Superior temporal gyrus (tissue), 1 donor: Measurements from ENCODE around the gene SPEF2.
"Not testable (repeated sequence)": the region's sequence is repeated elsewhere in the genome, so short reads cannot be mapped to it uniquely, and the experiment has no call there.

Source experiments
- DNase-seq: peaks from one replicate; pipeline ENCODE4 v3.0.0-alpha.2; 2016; ENCODE audit errors: extremely low spot score

Gene SPEF2

GRCh38 chr5:35659556-35659955 lies 41.9 kb downstream of the SPEF2 start:
- peak; percentile 55 for DNase-seq

GRCh38 chr5:35660451-35660850 lies 42.8 kb downstream of the SPEF2 start:
- no peak for DNase-seq

- DNase-seq: no peak
These were observed 46.9 kb downstream of the SPEF2 start for GRCh38 chr5:35664584-35664983.

DNA sequence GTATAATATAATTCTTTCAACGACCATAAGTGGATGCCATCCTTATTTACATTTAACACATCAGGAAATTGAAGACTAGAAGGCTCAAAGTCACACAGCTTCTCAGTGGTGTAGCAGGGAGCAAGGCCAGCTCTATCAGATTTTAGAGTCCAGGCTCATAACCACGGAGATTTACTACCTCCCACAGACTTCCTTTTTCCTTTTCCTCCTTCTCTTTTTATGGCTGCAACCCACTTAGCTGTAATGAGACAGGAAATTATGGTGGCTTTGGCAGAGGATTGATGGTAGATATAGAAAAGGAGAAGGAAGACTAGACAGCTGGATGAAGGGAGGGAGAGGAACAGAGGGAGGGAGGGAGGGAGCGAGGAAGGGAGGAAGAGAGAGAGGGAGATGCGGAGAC lies 47.4 kb downstream of the SPEF2 start:
- no peak for DNase-seq

DNA sequence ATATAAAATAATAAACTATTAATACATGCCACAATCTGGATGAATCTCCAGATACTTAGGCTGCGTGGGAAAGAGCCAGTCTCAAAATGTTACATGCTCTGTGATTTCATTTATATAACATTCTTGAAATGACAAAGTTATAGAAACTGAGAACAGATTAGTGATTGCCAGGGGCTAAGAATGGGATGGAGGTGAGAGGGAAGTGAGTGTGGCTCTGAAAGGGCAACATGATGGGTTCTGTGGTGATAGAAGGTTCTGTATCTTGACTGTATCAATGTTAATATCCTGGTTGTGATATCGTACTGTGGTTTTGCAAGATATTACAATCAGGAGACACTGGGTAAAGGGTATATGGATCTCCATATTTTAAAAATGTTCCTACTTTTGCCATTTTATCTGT lies 50.7 kb downstream of the SPEF2 start:
- DNase-seq: no peak

DNA sequence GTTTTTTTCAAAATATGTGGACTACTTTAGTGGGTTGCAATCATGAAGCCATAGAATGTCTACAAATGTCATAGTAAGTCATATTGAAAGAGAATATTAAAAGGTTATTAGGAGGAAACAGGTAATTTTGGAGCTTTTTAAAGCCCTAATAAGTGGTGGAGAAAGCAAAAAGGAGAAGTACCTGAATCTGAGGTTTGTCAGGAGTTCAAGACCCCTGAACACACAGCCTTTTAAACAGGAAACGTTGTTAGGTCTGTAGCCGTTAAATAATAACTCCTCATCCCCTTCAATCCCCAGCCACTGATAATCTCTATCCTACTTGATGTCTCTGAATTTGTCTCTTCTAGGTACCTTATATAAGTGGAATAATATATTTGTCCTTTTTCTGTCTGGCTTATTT lies 51.1 kb downstream of the SPEF2 start:
- DNase-seq: no peak

GRCh38 chr5:35671541-35672295 lies 54.1 kb downstream of the SPEF2 start:
- DNase-seq: no peak

DNA sequence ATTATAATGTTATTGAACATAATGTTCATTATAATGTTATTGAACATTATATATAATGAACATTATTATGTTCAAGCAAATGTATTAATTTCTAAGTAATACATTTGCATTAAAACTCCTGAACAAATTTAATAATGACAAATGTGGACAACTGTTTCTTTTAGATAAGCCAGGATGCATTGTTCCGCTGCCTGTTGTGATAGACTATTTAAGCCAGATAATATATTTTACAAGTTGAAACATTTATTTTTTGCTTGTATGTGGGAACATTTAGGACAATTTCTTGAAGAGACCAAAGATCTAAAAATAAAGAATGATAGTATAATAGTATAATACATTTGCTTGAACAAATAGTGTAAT lies 54.6 kb downstream of the SPEF2 start:
- not testable (repeated sequence) for DNase-seq

DNA sequence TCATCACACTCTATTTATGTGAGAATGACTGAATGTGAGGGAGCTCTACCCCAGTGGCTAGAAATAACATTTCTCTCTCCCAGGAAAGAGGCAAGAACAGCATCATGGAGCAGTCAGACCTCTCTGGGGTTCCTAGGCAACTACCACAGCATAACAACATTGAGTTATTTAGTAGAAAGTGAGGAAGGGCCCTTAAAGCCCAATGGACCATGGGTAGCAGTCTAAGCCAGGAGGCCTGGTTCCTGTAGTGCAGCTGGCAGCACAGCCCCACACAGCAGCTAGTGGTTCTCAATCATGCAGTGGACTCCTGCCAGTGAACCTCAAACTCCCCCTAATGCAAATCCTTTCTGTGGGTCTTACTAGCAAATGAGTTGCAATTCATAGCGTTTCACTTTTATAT lies 55.3 kb downstream of the SPEF2 start:
- DNase-seq: no peak

- DNase-seq: no peak
These were observed 56.4 kb downstream of the SPEF2 start for GRCh38 chr5:35674049-35674448.

DNA sequence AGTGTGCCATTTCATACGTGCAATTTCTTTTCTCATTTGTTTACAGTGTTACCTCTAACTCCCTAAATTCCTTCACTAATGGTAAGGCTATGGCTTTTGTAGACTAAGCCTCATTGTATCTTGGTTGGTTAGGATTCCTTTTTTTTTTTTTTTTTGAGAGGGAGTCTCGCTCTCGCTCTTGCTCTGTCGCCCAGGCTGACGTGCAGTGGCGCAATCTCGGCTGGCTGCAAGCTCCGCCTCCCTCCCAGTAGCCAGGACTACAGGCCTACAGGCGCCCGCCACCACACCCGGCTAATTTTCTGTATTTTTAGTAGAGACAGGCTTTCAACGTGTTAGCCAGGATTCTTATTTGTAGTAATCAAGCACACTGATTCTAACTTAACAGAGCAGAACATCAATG lies 57.7 kb downstream of the SPEF2 start:
- DNase-seq: no peak

- no peak for DNase-seq
These were observed 60.2 kb downstream of the SPEF2 start for GRCh38 chr5:35677878-35678277.

GRCh38 chr5:35678661-35679060 lies 61.0 kb downstream of the SPEF2 start:
- DNase-seq: no peak

DNA sequence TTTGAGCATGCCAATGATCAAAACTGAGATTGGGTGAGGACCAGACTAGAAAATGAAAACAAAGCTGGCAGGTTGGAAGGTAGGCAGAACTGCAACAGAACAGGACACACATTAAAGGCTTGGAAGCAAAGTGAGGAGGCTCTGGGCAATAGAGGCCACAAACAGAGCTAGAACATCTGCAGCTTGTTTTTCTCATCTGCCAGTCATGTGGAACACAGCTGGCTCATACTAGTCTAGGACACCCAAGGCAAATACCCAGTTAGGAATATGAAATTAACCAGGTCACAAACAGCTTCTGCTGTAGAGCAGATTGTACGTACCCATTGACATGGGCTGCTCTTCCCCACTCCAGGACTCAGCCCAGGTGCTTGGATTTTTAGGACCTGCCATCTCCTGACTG lies 61.7 kb downstream of the SPEF2 start:
- no peak for DNase-seq

GRCh38 chr5:35681911-35682310 lies 64.2 kb downstream of the SPEF2 start:
- no peak for DNase-seq

- DNase-seq: no peak
These were observed 65.8 kb downstream of the SPEF2 start for GRCh38 chr5:35683466-35683865.

DNA sequence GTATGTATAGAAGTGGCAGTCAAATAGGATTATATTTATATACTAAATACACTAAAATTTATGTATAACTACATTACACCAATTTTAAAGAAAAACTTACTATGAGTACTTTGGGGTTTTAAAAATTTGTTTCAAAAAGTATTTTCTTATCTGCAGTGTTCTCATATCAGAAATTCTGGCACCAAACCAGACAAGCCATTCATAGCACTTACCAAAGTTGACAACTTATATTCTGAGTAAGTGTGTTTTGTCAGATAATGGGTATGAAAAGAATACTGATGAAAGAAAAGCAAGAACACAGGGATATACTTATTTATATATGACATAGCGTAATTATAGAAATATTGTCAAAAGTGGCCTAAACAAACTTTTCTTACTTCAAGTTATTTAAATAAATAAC lies 67.5 kb downstream of the SPEF2 start:
- DNase-seq: no peak

DNA sequence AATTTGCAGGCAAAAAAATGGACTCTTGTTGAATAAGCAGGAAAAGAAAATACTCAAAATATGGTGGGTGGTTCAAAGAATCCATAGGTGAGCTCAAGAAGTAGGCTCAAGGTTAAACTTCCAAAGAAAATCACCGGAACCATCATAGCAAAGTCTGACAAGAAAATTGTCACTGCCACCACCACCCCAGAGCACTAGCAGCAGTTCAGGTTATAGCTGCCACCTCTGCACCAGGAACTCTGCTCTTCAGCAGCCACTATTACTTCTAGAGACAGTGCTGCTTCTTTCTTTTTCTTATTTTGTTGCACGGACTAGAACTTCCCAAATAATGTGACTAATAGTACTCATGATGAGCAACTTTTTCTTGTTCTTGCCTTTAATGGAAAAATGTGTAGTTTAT lies 70.3 kb downstream of the SPEF2 start:
- DNase-seq: no peak

DNA sequence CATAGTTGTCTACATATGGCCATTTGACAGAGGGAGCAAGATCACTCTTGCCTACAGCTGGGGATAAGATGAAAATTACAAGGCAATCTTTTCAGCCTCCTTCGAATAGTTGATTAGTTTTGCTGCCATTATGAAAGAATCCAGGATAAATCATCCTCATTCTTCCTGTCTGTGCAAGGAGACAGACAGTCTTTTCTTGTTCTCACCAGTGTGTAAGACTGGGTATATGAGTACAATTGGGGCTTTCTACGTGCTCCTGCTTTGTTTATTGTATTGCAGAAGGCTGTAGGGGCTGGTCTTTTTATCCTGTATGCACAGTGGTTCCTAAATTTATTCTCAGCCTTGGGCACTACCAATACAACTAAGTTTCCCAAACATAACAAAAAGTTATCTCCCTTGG lies 76.8 kb downstream of the SPEF2 start:
- peak; percentile 64 for DNase-seq

GRCh38 chr5:35698047-35698808 lies 80.6 kb downstream of the SPEF2 start:
- DNase-seq: no peak

DNA sequence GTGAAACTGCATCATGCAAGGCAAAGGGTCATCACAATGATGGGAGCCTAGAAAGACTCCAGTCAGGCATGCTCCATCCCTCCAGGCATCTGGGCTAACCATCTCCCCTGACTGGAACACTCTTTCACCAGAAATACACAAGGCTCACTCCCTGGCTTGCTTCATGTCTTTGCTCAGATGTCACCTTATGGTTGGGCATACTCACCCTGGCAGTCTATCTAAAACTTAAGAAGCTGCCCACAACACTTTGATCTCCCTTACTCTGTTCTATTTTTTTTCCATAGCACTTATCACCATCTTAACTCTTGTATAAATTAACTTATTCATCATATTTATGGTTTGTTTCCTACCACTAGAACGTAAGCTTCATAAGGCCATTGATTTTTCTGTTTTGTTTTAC lies 90.0 kb downstream of the SPEF2 start:
- DNase-seq: no peak

DNA sequence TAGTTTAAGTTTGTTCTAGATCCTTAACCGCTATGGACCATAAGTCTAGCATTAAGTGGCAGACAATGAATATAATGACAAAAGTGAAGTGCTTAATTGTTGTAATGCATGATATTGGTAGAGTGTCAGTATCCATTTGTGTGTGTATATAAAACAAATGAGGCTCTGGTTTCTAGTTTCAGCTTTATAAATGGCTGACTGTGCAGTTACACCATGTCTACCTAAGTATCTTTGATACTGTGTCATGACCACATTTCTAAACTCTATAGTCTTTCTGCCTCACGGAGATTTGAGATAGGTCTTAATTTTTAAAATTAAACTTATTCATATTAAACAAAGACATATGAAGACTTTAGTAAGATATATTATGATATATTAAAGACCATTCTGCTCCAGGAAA lies 92.0 kb downstream of the SPEF2 start:
- DNase-seq: no peak

DNA sequence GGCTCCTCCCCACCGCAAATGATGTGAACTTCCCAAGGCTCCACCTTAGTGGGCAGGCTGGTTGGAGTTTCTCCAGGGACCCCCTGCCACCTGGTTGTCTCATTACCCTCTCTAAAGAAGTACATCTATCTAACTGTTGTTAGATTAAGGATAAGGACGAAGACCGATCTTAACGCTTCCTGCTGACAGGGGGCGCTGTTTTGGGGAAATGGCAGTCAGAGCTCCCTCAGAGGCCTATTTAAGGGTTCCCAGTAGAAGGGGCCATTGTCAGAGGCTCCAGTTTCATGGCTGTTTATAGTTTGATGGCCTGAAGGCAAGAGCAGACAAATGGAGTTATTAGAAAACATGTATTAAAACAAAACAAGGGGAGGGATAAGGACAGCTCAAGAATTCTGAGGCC lies 100.1 kb downstream of the SPEF2 start:
- DNase-seq: no peak

- DNase-seq: no peak
These were observed 118.1 kb downstream of the SPEF2 start for GRCh38 chr5:35735718-35736117.
